Psoas muscle (tissue), 8 donors: Measurements from ENCODE around the gene RTL1. TPM values are rescaled to one million over a fixed set of nuclear protein-coding genes. Genes with fewer than 3 reads are reported as not detected.

Experiments used
- ATAC-seq, 4 donors: fragments of 200-7000 bp; cut with Tn5 transposase; one replicate each; pipeline ENCODE4 v1.9.1; 2020; ENCODE audit warnings: moderate library complexity in 3 of 4, mild to moderate bottlenecking in 2 of 4
- DNase-seq, 2 donors: peaks; one replicate each; pipeline ENCODE4 v3.0.0-alpha.2; 2020
- H3K27ac ChIP-seq: fragments of 200-600 bp; one replicate; pipeline ENCODE4 v1.8.0; 2022
- H3K27me3 ChIP-seq, 3 donors: fragments of 200-600 bp in 1 of 3; one replicate each; pipeline versions ENCODE4 v1.6.1 to v1.8.0; 2013 to 2022; ENCODE audit warnings: low read length in 2 of 3, mild to moderate bottlenecking in 2 of 3, moderate library complexity in 1 of 3; ENCODE audit not compliant: insufficient read depth in 3 of 3
- H3K36me3 ChIP-seq, 2 donors: fragments of 200-600 bp in 1 of 2; one replicate each; pipeline versions ENCODE4 v1.6.1 to v1.8.0; 2013 to 2022; ENCODE audit warnings: low read depth in 1 of 2, mild to moderate bottlenecking in 1 of 2, moderate library complexity in 1 of 2; ENCODE audit not compliant: insufficient read depth in 1 of 2
- H3K4me1 ChIP-seq: fragments of 200-600 bp; one replicate; pipeline ENCODE4 v1.8.0; 2022
- H3K4me3 ChIP-seq: fragments of 200-600 bp; one replicate; pipeline ENCODE4 v1.8.0; 2022; ENCODE audit warnings: mild to moderate bottlenecking
- H3K9me3 ChIP-seq: fragments of 200-600 bp; one replicate; pipeline ENCODE4 v1.8.0; 2022
- WGBS, 3 donors: extraction: QIAGEN DNeasy Blood & Tissue Kit; methylation state at CpG; one replicate each; pipeline versions ENCODE4 v1.1.6 to v1.1.7; 2013; 5-methylcytosine and 5-hydroxymethylcytosine counted together
- intact Hi-C, 2 donors: fragments of 100-400 bp; cut with DNase I; formaldehyde crosslinking; loops; one replicate each; pipeline versions ENCODE4 v1.11.0 to v1.14.2; 2022
- polyA plus RNA-seq, 3 donors: library from polyadenylated mRNA; stranded (reverse); fragments of 200-250 nt; gene quantifications; one replicate each; pipeline ENCODE4 v1.2.3, GENCODE V29; 2013
- total RNA-seq, 4 donors: library from RNA; stranded (reverse); fragmentation: NEBNext Ultra II Directional in 2 of 4; extraction: Animal tissue kit (Norgen Biotek cat#: 25700) in 2 of 4; gene quantifications; one replicate each; pipeline versions ENCODE4 v1.2.1 to v1.2.4, GENCODE V29; 2021 to 2023
- TF ChIP-seq, protein P1 (sequence below): fragments of 200-600 bp; IDR thresholded peaks from one replicate; pipeline ENCODE4 v1.8.0; 2022; ENCODE audit warnings: antibody characterized with exemption
- donor health status: healthy with polysubstance abuse.
- donor health status: DM: no; HTN: no; CAD: no; lungs with moderate emphysema.
- donor health status: Bipolar disorder and iron deficiency.
- donor health status: healthy.
- donor health status: DM: yes; HTN: yes; CAD: no.
- donor health status: DM: no; HTN: no; CAD: no.
- donor health status: DM: no; HTN: no; CAD: no.
- donor health status: DM: yes; HTN: yes; CAD: no.

Gene RTL1
- total and polyA plus RNA-seq, 7 donors: 0.01 TPM; not detected in 6

DNA sequence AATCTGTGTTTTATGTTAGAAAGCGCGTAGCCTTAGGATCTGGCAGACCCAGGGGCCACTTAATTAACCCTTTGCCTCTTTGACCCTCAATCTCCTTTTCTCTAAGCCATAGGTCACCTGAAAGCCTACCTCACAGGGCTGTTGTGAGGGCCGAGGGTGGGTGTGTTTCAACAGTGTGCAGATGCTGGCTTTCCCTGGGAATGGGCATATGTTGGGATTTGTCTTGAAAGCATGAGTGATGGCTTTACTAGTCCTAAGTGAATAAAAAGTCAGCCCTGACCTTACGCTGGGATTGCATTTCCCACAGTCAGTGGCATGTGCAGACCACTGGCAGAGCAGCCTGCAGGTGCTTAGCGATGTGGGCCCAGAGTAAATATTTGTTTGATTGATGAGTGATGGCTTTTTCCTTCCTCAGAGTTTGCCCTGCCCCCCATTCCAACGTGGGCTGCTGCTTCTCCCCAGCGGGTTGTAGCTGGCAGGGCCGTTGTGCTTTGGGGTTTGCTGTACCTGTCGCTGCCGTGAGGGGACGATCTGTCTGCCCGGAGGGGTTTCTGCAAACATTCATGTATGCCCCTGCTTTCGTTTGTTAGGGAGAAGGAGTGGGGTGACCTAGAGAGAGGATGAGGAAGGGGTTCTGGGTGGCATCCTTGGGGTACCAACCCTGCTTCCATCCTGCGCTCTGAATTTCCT is 46.1 kb downstream of the RTL1 start:
- TF ChIP-seq, protein P1, sequence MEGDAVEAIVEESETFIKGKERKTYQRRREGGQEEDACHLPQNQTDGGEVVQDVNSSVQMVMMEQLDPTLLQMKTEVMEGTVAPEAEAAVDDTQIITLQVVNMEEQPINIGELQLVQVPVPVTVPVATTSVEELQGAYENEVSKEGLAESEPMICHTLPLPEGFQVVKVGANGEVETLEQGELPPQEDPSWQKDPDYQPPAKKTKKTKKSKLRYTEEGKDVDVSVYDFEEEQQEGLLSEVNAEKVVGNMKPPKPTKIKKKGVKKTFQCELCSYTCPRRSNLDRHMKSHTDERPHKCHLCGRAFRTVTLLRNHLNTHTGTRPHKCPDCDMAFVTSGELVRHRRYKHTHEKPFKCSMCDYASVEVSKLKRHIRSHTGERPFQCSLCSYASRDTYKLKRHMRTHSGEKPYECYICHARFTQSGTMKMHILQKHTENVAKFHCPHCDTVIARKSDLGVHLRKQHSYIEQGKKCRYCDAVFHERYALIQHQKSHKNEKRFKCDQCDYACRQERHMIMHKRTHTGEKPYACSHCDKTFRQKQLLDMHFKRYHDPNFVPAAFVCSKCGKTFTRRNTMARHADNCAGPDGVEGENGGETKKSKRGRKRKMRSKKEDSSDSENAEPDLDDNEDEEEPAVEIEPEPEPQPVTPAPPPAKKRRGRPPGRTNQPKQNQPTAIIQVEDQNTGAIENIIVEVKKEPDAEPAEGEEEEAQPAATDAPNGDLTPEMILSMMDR: no peak
- H3K36me3 ChIP-seq: no peaks in the 10 kb centered on the region
- peaks cover 0 to 5% (median 3%) of the 10 kb centered on the region in 3 donors for H3K27me3 ChIP-seq
- 67 to 84% (median 73%) methylated on average over 14 of the region's 14 CpGs for WGBS, 3 donors
- H3K27ac ChIP-seq: no peak overlapping the region
- no peaks in the 10 kb centered on the region for H3K9me3 ChIP-seq
- no peaks in the 10 kb centered on the region for H3K4me1 ChIP-seq
- no peak overlapping the region for H3K4me3 ChIP-seq
- ATAC-seq (no peak), DNase-seq (peak in 1 of 2 donors; percentile 30)
- intact Hi-C loops: no loop called here

DNA sequence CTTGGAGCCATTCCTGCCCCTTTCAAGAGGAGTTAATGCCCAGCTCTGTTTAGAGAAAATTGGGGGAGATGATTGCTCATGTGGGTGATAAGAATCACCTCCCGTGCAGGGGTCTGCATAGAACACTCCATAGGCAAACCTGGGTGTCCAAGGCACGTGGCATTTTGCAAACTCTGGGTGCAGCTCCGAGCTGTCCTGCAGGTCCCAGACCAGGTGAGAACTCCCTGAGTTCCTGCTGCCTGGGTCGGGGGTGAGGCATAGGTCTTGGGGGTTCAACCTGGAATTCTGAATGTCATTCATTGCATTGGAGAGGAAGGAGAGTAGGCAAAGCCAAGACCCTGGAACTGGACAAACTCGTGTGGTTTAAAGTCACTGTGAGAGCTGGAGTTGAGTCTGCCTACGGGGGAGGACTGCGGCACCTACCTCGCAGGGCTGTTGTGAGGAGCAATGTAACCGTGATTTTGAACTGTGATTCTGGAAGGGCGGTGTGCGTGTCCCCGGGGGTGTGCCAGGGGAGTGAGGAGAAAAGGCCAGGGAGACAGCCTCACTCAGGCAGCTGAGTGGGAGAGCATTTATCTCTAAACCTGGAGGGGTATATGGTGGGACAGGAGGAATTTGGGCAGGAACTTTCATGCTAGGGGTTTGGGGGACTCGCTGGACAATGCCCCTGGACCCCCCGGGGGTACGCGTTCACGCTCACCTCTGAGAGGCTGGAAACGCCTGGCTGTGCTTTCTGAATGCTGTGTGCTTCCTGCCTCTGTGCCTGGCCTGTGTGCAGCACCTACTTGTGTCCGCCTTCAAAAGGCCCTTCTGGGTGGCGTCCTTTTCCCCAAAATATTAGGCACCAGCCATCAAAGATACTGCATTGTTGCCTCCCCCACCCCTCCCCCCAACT is 47.2 kb downstream of the RTL1 start:
- H3K4me1 ChIP-seq: no peaks in the 10 kb centered on the region
- ATAC-seq: no peak
- TF ChIP-seq, protein P1: no peak
- H3K27ac ChIP-seq: no peak overlapping the region
- WGBS, 3 donors: 81 to 89% (median 87%) methylated on average over 20 of the region's 20 CpGs
- peaks cover 0 to 5% (median 3%) of the 10 kb centered on the region in 3 donors for H3K27me3 ChIP-seq
- intact Hi-C loops: no loop called here
- no peaks in the 10 kb centered on the region for H3K9me3 ChIP-seq
- H3K4me3 ChIP-seq: no peak overlapping the region
- H3K36me3 ChIP-seq: no peaks in the 10 kb centered on the region
- DNase-seq: peak in 1 of 2 donors; percentile 23

DNA sequence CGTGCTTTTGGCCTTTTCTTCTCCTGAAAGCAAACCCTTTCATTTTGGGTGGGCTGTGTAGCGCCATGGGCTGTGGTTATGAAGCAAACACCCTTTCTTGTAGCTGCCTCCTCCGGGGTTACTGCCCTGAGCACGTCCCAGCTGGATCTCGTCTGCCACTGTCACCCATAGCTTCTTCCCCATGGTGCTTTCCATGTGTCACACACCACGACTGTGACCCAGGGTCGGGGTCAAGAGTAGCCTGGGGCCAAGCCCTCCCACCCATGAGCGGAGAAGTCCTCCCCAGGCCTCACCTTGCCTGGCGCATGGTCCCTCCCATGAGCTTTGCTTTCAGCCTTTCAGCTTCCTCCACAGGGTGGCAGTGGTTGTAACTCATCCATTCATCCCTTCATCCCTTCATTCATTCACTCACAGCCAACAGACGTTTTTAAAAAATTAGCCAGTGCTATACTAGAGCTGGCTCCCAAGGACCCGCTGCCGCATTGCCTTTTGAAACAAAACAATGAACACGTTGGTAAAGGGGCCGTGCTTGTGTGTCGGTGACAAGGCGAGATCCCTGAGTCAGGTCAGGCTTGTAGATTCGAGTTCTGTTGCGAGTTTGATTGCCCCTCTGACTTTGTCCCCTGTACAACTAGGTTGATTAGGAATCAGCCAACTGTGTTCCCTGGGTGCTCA is 48.1 kb downstream of the RTL1 start:
- Histone ChIP-seq H3K27me3 (peaks cover 0 to 5% (median 3%) of the 10 kb centered on the region in 3 donors), H3K9me3 (no peaks in the 10 kb centered on the region), H3K4me3 (no peak overlapping the region), H3K4me1 (no peaks in the 10 kb centered on the region), H3K36me3 (no peaks in the 10 kb centered on the region), H3K27ac (no peak overlapping the region)
- no peak for ATAC-seq
- peak in 1 of 2 donors; percentile 17 for DNase-seq
- 74 to 86% (median 78%) methylated on average over 18 of the region's 18 CpGs for WGBS, 3 donors
- TF ChIP-seq, protein P1: no peak
- intact Hi-C loops: no loop called here

DNA sequence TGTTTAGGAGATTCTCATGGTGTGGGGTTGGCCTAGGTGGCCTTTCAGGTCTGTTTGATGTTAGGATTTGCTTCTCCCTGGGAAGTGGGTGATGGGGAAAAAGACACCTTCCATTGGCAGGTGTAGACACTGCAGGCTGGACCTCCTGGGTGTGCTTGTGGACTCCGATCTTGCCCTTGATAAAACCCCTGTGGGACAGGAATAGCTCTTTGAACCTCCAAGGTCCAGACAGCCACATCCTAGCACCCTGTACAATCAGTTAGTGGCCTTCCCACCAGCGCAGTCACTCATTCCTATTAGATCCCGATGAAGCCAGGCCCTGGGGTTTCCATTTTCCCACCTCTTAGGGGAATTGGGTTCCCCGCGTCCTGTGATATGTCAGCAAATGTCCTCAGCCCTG is 49.1 kb downstream of the RTL1 start:
- Histone ChIP-seq H3K4me3 (no peak overlapping the region), H3K27me3 (peaks cover 0 to 5% (median 3%) of the 10 kb centered on the region in 3 donors), H3K27ac (no peak overlapping the region), H3K4me1 (no peaks in the 10 kb centered on the region), H3K36me3 (no peaks in the 10 kb centered on the region), H3K9me3 (no peaks in the 10 kb centered on the region)
- intact Hi-C loops: loop anchor here in 1 of 2 donors (5.0 kb wide), 1 partner anchor 773 kb away; no protein-coding TSS in a partner anchor
- peak in 1 of 2 donors; percentile 22 for DNase-seq
- no peak for ATAC-seq
- 92 to 94% (median 94%) methylated on average over 5 of the region's 5 CpGs for WGBS, 3 donors
- TF ChIP-seq, protein P1: no peak
